Measurements from ENCODE around the gene GPRC5C.

Gene GPRC5C

DNA sequence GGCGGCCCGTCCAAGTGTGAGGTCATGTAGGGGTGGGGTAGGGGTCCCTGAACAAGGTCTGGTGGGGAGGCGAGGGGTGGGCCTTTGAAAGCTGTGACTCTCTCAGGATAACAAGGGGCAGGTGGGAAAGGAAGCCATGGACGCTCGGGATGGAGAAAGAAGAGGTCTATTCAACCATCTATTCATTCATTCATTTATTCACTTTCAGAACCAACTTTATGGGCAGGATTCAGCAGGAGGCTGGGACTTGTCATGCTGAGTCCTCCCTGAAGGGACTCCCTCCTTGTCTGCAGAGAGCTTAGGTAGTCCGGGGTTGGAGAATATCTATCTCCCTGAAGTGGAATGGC is 25.9 kb downstream of the GPRC5C start:
- DNase-seq (ENCODE audit: low spot score) = no peak

GRCh38 chr17:74458835-74459234 is 26.9 kb downstream of the GPRC5C start:
- TF ChIP-seq CTCF (IDR thresholded peaks at IDR 0.05; ENCODE audit: extremely low read depth, missing control alignments) = no peak
- no peak for DNase-seq (ENCODE audit: low spot score)

More for the DNA sequence above, 25.9 kb downstream of the GPRC5C start:
- TF ChIP-seq CTCF (IDR thresholded peaks at IDR 0.05; ENCODE audit: extremely low read depth, missing control alignments) = no peak

- no peak for DNase-seq (ENCODE audit: low spot score)
- TF ChIP-seq CTCF (IDR thresholded peaks at IDR 0.05; ENCODE audit: extremely low read depth, missing control alignments) = no peak
These were observed 27.7 kb downstream of the GPRC5C start for GRCh38 chr17:74459622-74460021.

- TF ChIP-seq CTCF (IDR thresholded peaks at IDR 0.05; ENCODE audit: extremely low read depth, missing control alignments) = no peak
- DNase-seq (ENCODE audit: low spot score) = no peak
These were observed 28.4 kb downstream of the GPRC5C start for GRCh38 chr17:74460241-74460640.

DNA sequence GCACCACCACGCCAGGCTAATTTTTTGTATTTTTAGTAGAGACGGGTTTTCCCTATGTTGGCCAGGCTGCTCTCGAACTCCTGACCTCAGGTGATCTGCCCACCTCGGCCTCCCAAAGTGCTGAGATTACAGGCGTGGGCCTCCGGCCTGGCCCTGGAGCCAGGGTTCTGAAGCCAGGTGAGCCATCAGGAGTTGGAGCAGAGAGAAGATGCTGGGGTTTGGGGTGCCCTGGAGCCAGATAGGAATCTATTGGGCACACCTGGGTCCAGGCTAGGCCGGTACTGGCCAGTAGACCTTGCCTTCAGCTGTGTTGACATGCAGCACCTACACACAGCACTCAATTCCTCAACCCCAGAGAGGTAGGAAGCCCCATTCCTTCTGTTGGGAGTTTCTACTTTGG is 29.1 kb downstream of the GPRC5C start:
- no peak for DNase-seq (ENCODE audit: low spot score)
- TF ChIP-seq CTCF (IDR thresholded peaks at IDR 0.05; ENCODE audit: extremely low read depth, missing control alignments) = no peak

GRCh38 chr17:74461611-74462010 is 29.7 kb downstream of the GPRC5C start:
- DNase-seq (ENCODE audit: low spot score) = no peak
- no peak for TF ChIP-seq CTCF (IDR thresholded peaks at IDR 0.05; ENCODE audit: extremely low read depth, missing control alignments)

- no peak for DNase-seq (ENCODE audit: low spot score)
- no peak for TF ChIP-seq CTCF (IDR thresholded peaks at IDR 0.05; ENCODE audit: extremely low read depth, missing control alignments)
These were observed 33.0 kb downstream of the GPRC5C start for GRCh38 chr17:74464730-74465377.

All from GM20000 (cell line).